ENCODE results near the gene GRIN3B. TPM values are rescaled to one million over a fixed set of nuclear protein-coding genes. Genes with fewer than 3 reads are reported as not detected.
A peak's percentile ranks its signal among the peaks of the same experiment; 100 is the strongest.

GRIN3B gene
- total and polyA plus RNA-seq, 9 of the 15 experiments (the other 6 are each of a cell fraction or from before 2014, with no cell fraction given): 0.06 to 0.95 (median 0.19) TPM; not detected in 6

- no peak for TF ChIP-seq ZHX1 (conservative IDR thresholded peaks at IDR 0.05; ENCODE audit: low read length)
- TF ChIP-seq XRCC3 (IDR thresholded peaks at IDR 0.05): no peak
- no peak for TF ChIP-seq CBFA2T2 (conservative IDR thresholded peaks at IDR 0.05)
- TF ChIP-seq THRA (IDR thresholded peaks at IDR 0.05): no peak
- TF ChIP-seq STAT5A (IDR thresholded peaks at IDR 0.05; ENCODE audit: borderline replicate concordance, low read length): no peak
- no peak for TF ChIP-seq CBX3 (IDR thresholded peaks at IDR 0.05; ENCODE audit: borderline replicate concordance in 1 of 2, low read length in 2 of 2)
- no peak for TF ChIP-seq ZNF146 (CRISPR knock-in tag; IDR thresholded peaks at IDR 0.05; ENCODE audit: unreplicated experiment)
- TF ChIP-seq ARHGAP35 (IDR thresholded peaks at IDR 0.05; ENCODE audit: partially characterized antibody): no peak
- no peak for TF ChIP-seq CREB1 (IDR thresholded peaks at IDR 0.05)
- no peak for TF ChIP-seq CREB1 (CRISPR knock-in tag; IDR thresholded peaks at IDR 0.05)
- TF ChIP-seq HDAC1 (IDR thresholded peaks at IDR 0.05): no peak
- TF ChIP-seq ZNF239 (CRISPR knock-in tag; IDR thresholded peaks at IDR 0.05): no peak
- TF ChIP-seq MTA2 (IDR thresholded peaks at IDR 0.05; ENCODE audit: low read depth): 0 out of 2 replicates have a peak, but pooled peaks have one; percentile 6
- no peak for TF ChIP-seq RHOXF2B (CRISPR knock-in tag; conservative IDR thresholded peaks at IDR 0.05)
- no peak for TF ChIP-seq SMARCB1 (IDR thresholded peaks at IDR 0.05; ENCODE audit: insufficient read length, low read depth)
- TF ChIP-seq ZBTB7A (IDR thresholded peaks at IDR 0.05; ENCODE audit: borderline replicate concordance, control insufficient read depth, low read depth, low read length): peak; percentile 84; the same call in 1 of the 2 replicates
- no peak for TF ChIP-seq WHSC1 (IDR thresholded peaks at IDR 0.05; ENCODE audit: low read length)
Measured at GRCh38 chr19:1019980-1020867, 20.0 kb downstream of the GRIN3B start (continued).

All from K562 (cell line).